GM12872 (cell line): ENCODE data around the gene TIGD4.

Source experiments
- TF ChIP-seq, protein P1 (sequence below): IDR thresholded peaks from 3 replicates; pipeline ENCODE4 v1.5.1; 2011; ENCODE audit warnings: low read depth, mild to moderate bottlenecking, low read length, moderate library complexity; ENCODE audit not compliant: insufficient read depth

Gene TIGD4

DNA sequence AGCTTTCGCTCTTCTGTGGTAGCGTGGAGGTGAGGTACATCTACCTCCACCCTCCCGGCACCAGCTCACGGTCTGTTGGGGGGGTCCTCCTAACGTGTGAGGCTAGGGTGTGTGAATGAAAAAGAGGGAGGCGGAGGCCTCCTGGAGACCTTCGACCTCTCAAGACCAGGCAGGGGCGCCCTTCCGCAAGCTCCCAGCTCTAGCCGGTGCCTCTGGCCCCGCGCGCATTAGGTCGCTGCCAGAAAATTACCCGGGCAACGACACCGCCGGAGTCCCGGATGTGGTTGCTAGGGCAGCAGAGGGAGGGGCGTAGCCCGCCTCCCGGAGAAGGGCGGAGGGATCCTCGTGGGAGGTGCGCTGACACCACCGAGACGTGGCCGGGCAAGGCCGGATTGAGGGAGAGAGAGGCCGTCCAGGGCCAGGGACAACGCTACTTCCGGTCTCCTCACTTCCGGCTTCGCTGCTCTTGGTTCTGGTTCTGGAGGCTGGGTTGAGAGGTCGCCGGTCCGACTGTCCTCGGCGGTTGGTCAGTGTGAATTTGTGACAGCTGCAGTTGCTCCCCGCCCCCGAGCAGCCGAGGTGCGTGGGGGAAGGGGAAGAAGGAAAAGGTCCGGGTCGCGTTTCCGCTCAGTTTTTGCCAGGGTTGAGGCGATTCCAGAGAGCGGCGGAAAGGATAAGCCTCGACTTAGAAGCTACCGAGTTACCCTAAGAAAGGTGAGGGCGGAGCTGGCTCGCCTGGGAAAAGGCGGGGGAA lies at the start of gene TIGD4, which contains the start of gene ARFIP1:
TSS of gene TIGD4 (minus strand) at position 218 of the 754 bp plus-strand sequence. CDS start 8,726 bp downstream, outside the sequence.
TSS of gene ARFIP1 (plus strand) at position 442 of the 754 bp plus-strand sequence. CDS start 49,680 bp downstream, outside the sequence.
- TF ChIP-seq, protein P1, sequence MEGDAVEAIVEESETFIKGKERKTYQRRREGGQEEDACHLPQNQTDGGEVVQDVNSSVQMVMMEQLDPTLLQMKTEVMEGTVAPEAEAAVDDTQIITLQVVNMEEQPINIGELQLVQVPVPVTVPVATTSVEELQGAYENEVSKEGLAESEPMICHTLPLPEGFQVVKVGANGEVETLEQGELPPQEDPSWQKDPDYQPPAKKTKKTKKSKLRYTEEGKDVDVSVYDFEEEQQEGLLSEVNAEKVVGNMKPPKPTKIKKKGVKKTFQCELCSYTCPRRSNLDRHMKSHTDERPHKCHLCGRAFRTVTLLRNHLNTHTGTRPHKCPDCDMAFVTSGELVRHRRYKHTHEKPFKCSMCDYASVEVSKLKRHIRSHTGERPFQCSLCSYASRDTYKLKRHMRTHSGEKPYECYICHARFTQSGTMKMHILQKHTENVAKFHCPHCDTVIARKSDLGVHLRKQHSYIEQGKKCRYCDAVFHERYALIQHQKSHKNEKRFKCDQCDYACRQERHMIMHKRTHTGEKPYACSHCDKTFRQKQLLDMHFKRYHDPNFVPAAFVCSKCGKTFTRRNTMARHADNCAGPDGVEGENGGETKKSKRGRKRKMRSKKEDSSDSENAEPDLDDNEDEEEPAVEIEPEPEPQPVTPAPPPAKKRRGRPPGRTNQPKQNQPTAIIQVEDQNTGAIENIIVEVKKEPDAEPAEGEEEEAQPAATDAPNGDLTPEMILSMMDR = peak; percentile 46; the same call in 1 of the 3 replicates

GRCh38 chr4:152828122-152828521 lies 48.6 kb upstream of the TIGD4 start:
- TF ChIP-seq, protein P1 = no peak

DNA sequence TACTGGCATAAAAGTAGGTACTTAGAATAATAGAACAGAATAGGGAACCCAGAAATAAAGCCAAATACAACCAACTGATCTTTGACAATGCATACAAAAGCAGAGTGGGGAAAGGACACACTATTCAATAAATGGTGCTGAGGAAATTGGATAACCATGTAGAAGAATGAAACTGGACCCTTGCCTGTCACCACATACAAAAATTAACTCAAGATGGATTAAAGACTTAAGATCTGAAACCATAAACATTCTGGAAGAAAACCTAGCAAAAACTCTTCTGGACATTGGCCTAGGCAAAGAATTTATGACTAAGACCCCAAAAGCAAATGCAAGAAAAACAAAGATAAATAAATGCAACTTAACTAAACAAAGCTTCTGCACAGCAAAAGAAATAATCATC lies 45.8 kb upstream of the TIGD4 start:
- TF ChIP-seq, protein P1 = no peak

GRCh38 chr4:152824561-152824960 lies 45.0 kb upstream of the TIGD4 start:
- TF ChIP-seq, protein P1 = no peak

- TF ChIP-seq, protein P1 = no peak
Observed at GRCh38 chr4:152822323-152822722, 42.8 kb upstream of the TIGD4 start.

- TF ChIP-seq, protein P1 = 0 out of 3 replicates have a peak, but pooled peaks have one; percentile 7
Observed at GRCh38 chr4:152820073-152820472, 40.5 kb upstream of the TIGD4 start.

- TF ChIP-seq, protein P1 = no peak
Observed at GRCh38 chr4:152819026-152819645, 39.6 kb upstream of the TIGD4 start.
